Measurements from ENCODE around the gene AK9.
"Not testable (repeated sequence)": the region's sequence is repeated elsewhere in the genome, so short reads cannot be mapped to it uniquely, and the experiment has no call there.

AK9 gene

DNA sequence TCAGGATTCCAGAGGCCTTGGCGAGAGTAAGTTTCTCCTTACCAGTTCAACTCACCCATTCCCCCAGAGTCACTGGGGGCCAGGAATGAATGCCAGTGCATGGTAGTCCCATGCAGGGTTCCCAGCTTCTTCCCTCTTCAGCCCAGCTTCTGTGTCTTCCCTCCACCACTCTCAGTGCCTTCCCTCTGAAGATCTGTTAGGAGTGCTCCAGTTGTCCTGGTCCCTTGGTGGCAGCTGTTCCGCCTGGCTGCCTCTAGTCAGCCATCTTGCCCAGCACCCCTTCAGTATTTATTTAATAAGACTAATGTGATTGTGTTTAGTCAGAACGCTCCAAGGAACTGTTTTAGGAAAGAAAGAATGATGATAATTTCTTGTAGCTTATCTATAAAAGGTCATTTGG lies 23.2 kb upstream of the AK9 start:
- TF ChIP-seq, protein P1, sequence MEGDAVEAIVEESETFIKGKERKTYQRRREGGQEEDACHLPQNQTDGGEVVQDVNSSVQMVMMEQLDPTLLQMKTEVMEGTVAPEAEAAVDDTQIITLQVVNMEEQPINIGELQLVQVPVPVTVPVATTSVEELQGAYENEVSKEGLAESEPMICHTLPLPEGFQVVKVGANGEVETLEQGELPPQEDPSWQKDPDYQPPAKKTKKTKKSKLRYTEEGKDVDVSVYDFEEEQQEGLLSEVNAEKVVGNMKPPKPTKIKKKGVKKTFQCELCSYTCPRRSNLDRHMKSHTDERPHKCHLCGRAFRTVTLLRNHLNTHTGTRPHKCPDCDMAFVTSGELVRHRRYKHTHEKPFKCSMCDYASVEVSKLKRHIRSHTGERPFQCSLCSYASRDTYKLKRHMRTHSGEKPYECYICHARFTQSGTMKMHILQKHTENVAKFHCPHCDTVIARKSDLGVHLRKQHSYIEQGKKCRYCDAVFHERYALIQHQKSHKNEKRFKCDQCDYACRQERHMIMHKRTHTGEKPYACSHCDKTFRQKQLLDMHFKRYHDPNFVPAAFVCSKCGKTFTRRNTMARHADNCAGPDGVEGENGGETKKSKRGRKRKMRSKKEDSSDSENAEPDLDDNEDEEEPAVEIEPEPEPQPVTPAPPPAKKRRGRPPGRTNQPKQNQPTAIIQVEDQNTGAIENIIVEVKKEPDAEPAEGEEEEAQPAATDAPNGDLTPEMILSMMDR (IDR thresholded peaks at IDR 0.05; ENCODE audit: control insufficient read depth, extremely low read depth, insufficient read depth) = no peak
- DNase-seq (ENCODE audit: low read depth) = no peak
- no peak overlapping the region for H3K4me3 ChIP-seq (ENCODE audit: low read depth, low read length)

DNA sequence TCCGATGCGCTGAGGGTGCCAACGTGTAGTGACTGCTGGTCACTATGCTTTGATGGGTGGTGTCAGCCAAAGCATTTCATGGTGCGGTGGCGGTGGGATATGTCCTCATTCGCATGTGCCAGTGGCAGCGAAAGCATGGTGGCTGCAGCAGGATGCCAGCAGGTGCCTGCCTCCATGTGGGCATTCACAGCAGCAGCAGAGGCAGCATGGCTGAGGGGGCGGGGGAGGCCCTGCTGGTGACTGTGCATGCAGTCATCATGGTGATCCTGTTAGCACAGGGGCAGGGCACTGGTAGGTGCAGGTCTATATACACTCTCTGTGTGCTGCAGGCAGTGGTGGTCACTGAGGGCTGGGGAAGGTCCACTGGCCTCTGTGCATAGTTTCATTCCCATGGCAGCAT lies 22.1 kb upstream of the AK9 start:
- no peak overlapping the region for H3K4me3 ChIP-seq (ENCODE audit: low read depth, low read length)
- no peak for DNase-seq (ENCODE audit: low read depth)
- TF ChIP-seq, protein P1 (IDR thresholded peaks at IDR 0.05; ENCODE audit: control insufficient read depth, extremely low read depth, insufficient read depth) = no peak

DNA sequence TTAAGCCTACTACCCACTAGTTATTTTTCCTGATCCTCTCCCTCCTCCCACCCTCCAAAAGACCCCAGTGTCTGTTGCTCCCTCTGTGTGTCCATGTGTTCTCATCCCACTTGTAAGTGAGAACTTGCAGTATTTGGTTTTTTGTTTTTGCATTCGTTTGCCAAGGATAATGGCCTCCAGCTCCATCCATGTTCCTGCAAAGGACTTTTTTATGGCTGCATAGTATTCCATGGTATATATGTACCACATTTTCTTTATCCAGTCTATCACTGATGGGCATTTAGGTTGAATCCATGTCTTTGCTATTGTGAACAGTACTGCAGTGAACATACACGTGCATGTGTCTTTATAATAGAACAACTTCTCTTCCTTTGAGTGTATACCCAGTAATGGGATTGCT lies 17.1 kb upstream of the AK9 start:
- DNase-seq (ENCODE audit: low read depth); H3K4me3 ChIP-seq (ENCODE audit: low read depth, low read length): not testable (repeated sequence)

DNA sequence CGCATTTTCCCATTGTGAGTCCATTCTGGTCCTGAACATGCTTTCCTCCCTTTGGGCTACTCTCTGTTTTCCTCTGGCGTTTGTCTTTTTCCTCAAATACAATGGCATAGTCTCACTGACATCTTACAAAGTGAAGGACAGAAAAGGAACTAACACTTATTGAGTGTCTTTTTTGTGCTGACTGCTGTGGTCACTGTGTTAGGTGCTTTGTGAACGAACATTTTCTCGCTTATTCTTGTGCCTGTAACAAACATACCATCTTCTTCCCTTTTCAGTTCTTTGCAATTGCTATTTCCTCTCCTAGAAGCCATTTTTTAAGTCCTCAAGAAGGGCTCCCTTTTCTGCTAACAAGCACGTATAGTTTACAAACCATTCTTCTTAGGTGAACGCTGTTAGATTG lies 15.5 kb upstream of the AK9 start:
- no peak overlapping the region for H3K4me3 ChIP-seq (ENCODE audit: low read depth, low read length)
- no peak for DNase-seq (ENCODE audit: low read depth)
- TF ChIP-seq, protein P1 (IDR thresholded peaks at IDR 0.05; ENCODE audit: control insufficient read depth, extremely low read depth, insufficient read depth) = no peak

DNA sequence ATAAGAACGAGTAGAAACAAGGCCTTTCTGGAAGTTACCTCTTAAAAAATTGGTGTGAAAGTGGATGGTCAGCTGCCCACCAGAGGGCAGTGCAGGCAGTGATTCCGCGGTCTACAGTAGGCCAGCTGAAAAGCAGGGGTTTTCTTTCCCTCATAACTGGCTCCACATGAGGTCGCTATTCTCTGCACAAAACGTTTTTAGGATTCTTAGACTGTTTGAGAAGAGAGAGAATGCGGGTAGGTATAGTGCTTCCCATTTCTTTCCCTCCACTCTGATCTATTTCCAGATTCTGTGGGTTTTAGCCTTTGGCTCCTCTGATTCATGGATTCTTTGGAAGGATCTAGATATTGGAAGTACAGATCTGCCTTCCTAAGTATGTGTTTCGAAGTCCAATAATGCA lies 14.3 kb upstream of the AK9 start:
- peak; percentile 62 for DNase-seq (ENCODE audit: low read depth)
- TF ChIP-seq, protein P1 (IDR thresholded peaks at IDR 0.05; ENCODE audit: control insufficient read depth, extremely low read depth, insufficient read depth) = peak; percentile 94

DNA sequence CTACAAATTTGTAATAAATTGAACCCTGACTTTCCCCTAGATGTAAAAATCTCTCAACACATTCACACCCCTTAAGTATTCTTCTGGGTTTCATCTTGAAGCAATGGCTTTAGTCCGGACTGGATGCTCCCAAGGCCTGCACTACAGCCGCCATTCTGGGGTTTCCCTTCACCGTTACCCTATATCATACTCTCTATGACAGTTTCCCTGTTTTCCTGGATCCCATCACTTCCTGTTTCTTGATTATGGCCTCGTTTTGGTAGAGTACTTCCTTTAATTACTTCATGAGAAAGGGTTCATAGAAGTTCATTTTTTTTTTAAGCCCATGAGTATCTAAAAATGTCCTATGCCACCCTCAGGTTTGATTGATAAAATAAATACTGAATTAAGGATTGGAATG lies 11.8 kb upstream of the AK9 start:
- H3K4me3 ChIP-seq (ENCODE audit: low read depth, low read length) = no peak overlapping the region
- no peak for DNase-seq (ENCODE audit: low read depth)
- TF ChIP-seq, protein P1 (IDR thresholded peaks at IDR 0.05; ENCODE audit: control insufficient read depth, extremely low read depth, insufficient read depth) = no peak

More for the DNA sequence above, 14.3 kb upstream of the AK9 start:
- H3K4me3 ChIP-seq (ENCODE audit: low read depth, low read length) = no peak overlapping the region

DNA sequence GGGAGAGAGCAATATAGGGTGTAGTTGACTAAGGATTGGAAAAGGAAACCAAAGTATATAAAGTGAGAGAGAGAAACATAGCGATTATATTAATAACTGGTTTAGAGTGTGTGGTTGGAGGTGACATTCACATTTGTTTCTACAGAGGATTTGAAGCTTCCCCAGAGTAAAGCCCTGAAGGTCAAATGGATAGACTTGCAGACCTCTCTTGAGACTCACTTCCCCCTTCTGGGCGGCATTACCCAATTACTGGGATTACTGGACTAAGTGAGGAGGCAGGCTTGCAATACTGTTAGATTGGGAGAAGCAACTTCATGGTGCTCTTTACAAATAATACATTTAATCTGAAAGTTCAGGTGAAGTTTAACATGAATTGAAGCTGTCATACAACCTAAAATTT lies 10.8 kb upstream of the AK9 start:
- DNase-seq (ENCODE audit: low read depth) = no peak
- TF ChIP-seq, protein P1 (IDR thresholded peaks at IDR 0.05; ENCODE audit: control insufficient read depth, extremely low read depth, insufficient read depth) = no peak
- no peak overlapping the region for H3K4me3 ChIP-seq (ENCODE audit: low read depth, low read length)

Data from LNCaP clone FGC (cell line).